HG02973 (cell line): ENCODE data around the gene WNT11.
"Not testable (repeated sequence)": the region's sequence is repeated elsewhere in the genome, so short reads cannot be mapped to it uniquely, and the experiment has no call there.

ENCODE experiments used
- ATAC-seq: cut with Tn5 transposase; IDR thresholded peaks from one replicate; pipeline ENCODE4 v1.9.1; 2021; ENCODE audit warnings: moderate library complexity; ENCODE audit not compliant: unreplicated experiment

Gene WNT11

DNA sequence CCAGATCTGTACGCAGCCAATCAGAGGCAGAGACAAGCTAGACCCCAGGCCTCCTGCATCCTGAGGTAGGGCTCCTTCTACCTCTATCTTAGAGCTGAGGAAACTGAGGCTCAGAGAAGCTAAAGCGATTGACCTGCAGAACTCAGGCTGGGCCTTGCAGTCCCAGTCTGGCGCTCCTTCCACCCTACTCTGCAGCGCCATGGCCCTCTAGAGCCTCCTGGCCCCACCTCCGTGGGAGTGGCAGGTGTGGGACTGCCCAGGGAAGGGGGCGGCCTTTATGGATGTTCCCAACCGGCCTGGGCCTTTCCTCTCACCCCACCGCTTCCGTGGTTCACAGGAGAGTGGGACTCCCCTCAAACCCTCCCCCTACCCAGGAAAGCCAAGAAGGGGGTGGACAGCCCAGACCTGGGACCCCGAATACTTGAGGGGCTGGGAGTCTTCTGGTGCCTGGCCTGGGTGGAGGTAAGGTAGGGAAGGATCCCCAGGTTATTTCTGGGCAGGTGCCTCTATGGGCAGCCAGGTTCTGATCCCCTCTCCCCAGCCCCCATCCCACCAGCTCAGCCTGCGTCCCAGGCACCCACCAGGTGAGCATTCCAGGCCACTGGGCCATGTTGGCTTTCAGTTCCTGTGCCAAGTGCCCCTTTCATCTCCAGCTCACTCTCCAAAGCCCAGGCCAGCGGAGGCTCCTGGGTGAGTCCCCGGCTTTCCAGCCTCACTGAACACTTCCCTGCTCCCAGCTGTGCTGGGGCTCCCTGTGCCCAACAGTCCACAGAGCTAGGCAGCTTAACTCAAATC is 3.0 kb downstream of the WNT11 start:
- ATAC-seq, result no peak

- no peak for ATAC-seq
Observed at GRCh38 chr11:76201672-76202412, 4.5 kb downstream of the WNT11 start.

GRCh38 chr11:76201056-76201455 is 5.2 kb downstream of the WNT11 start:
- ATAC-seq, result no peak

GRCh38 chr11:76200006-76200940 is 6.0 kb downstream of the WNT11 start:
- no peak for ATAC-seq

- ATAC-seq, result not testable (repeated sequence)
Observed at GRCh38 chr11:76198691-76199090, 7.6 kb downstream of the WNT11 start.

GRCh38 chr11:76197941-76198640 is 8.2 kb downstream of the WNT11 start:
- no peak for ATAC-seq

DNA sequence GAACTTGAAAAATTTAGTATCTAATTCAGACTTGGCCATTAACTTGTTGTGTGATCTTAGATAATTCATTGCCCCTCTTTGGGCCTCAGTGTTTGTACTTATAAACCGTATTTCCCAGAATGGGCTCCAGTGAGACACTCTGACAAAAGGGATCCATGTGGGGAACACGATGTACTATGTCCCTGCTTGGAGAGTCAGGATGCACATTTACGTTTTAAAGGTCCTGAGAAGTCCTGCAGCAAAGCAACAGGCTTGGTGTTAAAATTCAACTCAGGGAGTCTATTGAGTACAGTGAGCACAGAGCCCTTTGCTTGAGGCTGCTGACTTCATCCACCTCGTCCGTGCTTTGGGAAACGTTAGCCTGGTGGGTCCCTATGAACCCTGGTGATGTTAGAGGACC is 9.0 kb downstream of the WNT11 start:
- ATAC-seq, result no peak

GRCh38 chr11:76196849-76197248 is 9.5 kb downstream of the WNT11 start:
- no peak for ATAC-seq

DNA sequence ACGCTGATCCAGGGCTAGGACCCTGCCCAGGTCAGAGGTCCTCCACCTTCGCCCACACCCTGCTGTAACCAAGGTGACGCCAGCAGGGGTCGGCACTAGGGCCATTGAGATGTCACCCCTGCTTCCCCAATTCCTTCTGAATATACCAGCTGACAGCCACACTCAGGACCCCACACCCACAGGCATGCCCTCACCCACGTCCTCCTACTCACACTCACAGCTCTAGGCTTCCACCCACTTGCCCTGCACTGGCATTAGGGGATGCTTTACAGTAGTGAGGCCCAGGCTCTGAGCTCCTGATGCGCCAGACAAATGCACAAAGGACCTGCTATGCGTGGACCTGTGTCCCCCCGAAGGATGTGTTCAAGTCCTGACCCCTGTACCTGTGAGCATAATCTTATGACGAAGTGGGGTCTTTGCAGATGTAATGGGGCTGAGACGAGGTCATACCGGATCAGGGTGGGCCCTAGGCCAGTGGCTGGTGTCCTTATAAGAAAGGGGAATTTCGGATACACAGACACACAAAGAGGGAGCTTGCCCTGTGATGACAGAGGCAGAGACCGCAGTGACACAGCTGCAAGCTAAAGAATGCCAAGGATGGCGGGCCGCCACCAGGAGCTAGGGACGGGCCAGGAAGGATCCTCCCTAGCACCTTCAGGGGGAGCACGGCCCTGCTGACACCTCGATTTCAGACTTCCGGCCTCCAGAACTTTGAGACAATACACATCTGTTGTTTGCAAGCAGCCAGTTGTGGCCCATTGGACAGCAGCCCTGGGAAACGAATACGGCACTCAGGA is 11.2 kb downstream of the WNT11 start:
- ATAC-seq, result no peak

GRCh38 chr11:76193219-76193618 is 13.1 kb downstream of the WNT11 start:
- no peak for ATAC-seq

GRCh38 chr11:76190376-76190775 is 15.9 kb downstream of the WNT11 start:
- ATAC-seq, result no peak

DNA sequence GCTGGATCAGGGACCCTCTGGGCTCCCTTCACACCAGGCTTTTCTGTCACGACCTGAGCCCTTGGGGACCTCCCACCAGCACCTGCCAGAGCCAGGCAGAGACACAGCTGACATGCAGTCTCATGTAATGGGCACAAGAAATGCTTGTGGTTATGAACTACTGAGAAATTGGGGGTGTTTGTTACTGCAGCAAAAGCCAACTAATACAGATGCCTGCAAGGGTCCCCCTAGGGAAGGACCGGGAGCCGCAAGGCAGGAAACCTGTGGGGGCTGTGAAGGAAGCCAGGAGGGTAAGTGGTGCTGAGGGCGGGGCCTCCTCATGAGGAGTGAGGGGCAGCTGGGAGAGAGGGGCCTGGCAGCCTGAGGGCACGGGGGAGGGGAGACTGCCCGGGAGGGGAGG is 16.6 kb downstream of the WNT11 start:
- no peak for ATAC-seq

DNA sequence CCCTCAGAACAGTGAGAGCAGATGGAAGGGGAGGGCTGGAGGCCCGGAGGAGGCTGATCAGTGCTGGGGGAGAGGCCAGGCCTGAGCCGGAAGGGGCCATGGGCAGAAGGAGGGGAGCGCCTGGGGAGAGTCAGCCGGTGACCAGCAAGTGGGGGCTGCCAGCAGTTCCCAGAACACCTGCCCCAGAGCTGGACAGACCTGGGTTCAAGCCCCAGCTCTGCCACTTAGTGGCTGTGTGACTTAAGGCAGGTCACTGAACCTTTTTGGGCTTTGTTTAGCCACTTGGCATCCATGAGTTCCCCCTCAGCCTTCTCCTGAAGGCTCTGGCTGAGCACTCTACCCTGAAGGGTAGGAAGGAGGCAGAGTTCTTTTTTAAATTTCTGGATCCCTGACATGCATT is 17.4 kb downstream of the WNT11 start:
- ATAC-seq, result no peak

- no peak for ATAC-seq
Observed at GRCh38 chr11:76186776-76187279, 19.5 kb downstream of the WNT11 start.

DNA sequence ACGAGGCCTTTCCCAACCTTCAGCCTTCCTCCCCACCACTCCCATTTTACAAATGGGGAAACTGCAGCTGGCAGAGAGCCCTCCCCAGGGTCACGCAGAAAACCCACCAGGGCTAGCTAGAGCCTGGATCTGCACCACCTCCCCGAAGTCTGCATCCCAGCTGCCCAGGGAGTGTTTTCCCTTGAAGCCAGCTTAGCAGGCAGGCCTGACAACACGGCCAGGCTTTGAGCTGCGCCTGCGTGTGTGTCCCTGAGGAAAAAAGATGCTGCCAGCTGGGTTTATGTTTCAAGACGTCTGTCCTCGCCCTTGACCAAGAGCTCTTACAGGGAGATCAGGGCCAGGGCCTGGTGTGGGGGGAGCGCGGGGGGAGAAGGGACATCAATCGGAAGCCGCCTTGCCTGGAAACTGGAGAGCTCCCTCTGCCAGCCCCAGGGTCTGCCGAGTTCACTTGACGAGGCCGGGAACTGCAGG is 20.3 kb downstream of the WNT11 start:
- ATAC-seq, result no peak

DNA sequence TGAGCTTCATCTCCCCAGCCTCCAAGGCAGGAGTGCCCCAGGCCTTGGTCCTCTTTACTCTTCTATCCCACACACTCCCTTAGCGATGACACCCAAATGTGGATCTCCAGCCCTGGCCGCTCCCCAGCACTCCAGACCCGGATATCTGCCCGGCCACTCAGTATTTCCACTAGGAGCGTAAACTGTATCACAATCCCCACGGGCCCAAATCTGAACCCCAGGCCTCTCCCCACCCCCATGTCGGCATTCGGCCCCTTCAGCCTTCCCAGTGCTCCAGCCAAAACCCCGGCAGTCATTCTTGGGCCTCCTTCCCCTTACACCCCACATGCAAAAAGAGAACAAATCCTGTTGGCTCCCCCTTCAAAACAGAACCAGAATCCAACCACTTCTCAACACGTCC is 20.8 kb downstream of the WNT11 start:
- no peak for ATAC-seq

- no peak for ATAC-seq
Observed at GRCh38 chr11:76184551-76184993, 21.7 kb downstream of the WNT11 start.

- ATAC-seq, result no peak
Observed at GRCh38 chr11:76181371-76181770, 24.9 kb downstream of the WNT11 start.

DNA sequence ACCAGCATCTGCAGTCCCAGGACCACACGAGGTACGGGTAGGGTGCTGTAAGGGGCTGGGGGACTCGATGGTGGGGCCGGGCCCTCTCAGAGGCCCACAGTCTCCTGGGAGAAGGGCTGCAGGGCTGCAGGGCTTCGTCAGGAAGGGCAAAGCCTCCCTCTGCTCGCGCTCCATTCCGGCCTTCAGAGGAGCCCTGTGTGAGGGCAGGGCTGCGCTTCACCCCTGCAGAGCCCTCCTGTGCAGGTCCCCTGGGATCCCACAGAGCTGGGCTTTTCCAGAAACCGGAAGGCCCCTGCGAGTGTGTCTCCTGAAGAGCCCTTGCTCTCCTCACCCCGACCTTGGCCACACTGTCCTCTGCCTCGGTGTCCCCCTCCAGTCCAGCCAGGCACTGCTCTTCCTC is 27.2 kb downstream of the WNT11 start:
- no peak for ATAC-seq
